Effector memory CD8-positive, alpha-beta T cell (primary cell): Measurements from ENCODE around the gene GRK5.
"Not testable (repeated sequence)": the region's sequence is repeated elsewhere in the genome, so short reads cannot be mapped to it uniquely, and the experiment has no call there.

Source experiments
- ATAC-seq: fragments of 150-1000 bp; cut with Tn5 transposase; replicated peaks from 2 replicates; pipeline ENCODE4 v1.10.0; 2021; ENCODE audit warnings: mild to moderate bottlenecking, moderate library complexity
- DNase-seq, 3 experiments: peaks; one replicate each; pipeline ENCODE4 v3.0.0; 2021
- H3K27ac Mint-ChIP-seq, 2 donors: one replicate each; pipeline ENCODE4 v1.8.0; 2022; ENCODE audit warnings: mild to moderate bottlenecking in 2 of 2, mixed read lengths in 2 of 2, moderate library complexity in 2 of 2
- H3K27me3 Mint-ChIP-seq, 2 donors: one replicate each; pipeline ENCODE4 v1.8.0; 2022; ENCODE audit warnings: mixed read lengths in 2 of 2
- H3K36me3 Mint-ChIP-seq: one replicate; pipeline ENCODE4 v1.8.0; 2022; ENCODE audit warnings: mild to moderate bottlenecking, moderate library complexity, mixed read lengths; ENCODE audit not compliant: insufficient read depth
- H3K4me1 Mint-ChIP-seq, 2 donors: one replicate each; pipeline ENCODE4 v1.8.0; 2022; ENCODE audit warnings: low read depth in 2 of 2, mixed read lengths in 2 of 2
- H3K4me3 Mint-ChIP-seq, 2 donors: one replicate each; pipeline ENCODE4 v1.8.0; 2022; ENCODE audit warnings: mild to moderate bottlenecking in 2 of 2, mixed read lengths in 2 of 2, moderate library complexity in 2 of 2
- H3K9me3 Mint-ChIP-seq, 2 donors: one replicate each; pipeline ENCODE4 v1.8.0; 2022; ENCODE audit warnings: mixed read lengths in 2 of 2

GRK5 gene

GRCh38 chr10:119180850-119181400 lies 26.4 kb upstream of the GRK5 start:
- H3K4me3 Mint-ChIP-seq, ATAC-seq, H3K27ac Mint-ChIP-seq, H3K27me3 Mint-ChIP-seq, DNase-seq, H3K9me3 Mint-ChIP-seq: not testable (repeated sequence)
- Mint-ChIP-seq H3K36me3 (peaks cover 20% of the 10 kb centered on the region), H3K4me1 (peaks cover 22 to 26% of the 10 kb centered on the region in 2 donors)

DNA sequence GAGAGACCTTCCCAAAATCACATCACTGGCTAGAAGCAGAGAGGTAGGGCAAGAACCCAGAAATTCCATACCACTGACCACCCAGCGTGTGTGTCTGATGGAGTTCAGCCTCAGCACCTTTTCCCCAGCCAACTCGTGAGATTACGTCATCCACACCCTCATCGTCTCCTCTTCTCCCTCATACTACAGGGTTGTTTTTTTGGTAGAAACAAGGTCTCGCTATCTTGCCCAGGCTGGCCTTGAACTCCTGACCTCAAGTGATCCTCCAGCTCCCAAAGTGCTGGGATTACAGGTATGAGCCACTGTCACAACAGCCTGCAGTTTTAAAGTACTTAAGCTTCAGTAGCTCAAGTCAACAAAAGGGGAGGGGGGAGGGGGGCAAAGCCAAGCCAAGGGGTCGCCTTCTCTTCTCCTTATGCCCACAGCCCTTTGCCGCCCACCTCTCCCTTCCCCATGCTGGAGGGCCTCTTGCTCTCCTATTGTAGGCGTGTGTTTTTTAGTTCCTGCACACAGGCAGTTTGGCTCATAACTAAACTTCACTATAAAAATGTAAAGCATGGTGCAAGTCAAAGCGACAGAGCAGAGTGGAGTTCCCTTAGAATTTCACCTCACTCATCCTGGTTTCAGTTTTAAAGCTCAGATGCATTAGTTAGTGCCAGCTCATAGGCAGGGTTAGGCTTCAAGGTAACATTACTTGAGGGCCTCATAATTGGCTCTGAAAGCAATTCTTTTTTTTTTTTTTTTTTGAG lies 23.5 kb upstream of the GRK5 start:
- H3K36me3 Mint-ChIP-seq: peaks cover 7% of the 10 kb centered on the region
- no peaks in the 10 kb centered on the region for H3K9me3 Mint-ChIP-seq
- DNase-seq (no peak), ATAC-seq (no peak)
- H3K4me1 Mint-ChIP-seq: peaks cover 7 to 13% of the 10 kb centered on the region in 2 donors
- no peak overlapping the region for H3K4me3 Mint-ChIP-seq
- no peaks in the 10 kb centered on the region for H3K27me3 Mint-ChIP-seq
- H3K27ac Mint-ChIP-seq: no peak overlapping the region

DNA sequence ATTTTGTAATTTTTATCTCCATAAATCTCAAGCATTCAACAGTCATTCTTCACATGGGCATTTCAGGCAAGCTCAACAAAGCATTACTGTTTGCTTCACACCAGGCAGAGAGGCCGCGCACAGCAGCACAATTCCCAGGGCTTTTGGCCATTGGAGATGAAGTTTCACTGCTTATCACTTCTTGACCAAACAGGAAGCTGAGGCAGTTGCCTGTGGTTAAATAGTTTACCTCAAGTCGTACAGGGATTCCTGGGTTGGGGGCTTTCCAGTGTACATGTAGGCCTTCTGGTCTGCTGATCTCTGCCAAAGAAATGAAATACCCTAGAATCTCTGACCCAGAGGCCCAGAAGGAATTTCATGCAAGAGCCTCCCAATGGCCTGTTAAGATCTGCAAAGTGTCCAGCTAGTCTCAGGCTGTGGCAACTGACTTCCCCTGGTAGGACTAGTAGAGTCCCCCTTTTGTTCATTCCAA lies 17.5 kb upstream of the GRK5 start:
- H3K36me3 Mint-ChIP-seq: no peaks in the 10 kb centered on the region
- no peak overlapping the region for H3K27ac Mint-ChIP-seq
- H3K4me3 Mint-ChIP-seq: no peak overlapping the region
- ATAC-seq (peak; percentile 45), DNase-seq (no peak)
- no peaks in the 10 kb centered on the region for H3K27me3 Mint-ChIP-seq
- H3K4me1 Mint-ChIP-seq: peaks cover 6 to 13% of the 10 kb centered on the region in 2 donors
- no peaks in the 10 kb centered on the region for H3K9me3 Mint-ChIP-seq

GRCh38 chr10:119190353-119190752 lies 17.0 kb upstream of the GRK5 start:
- Mint-ChIP-seq H3K27ac (no peak overlapping the region), H3K4me1 (peaks cover 6 to 13% of the 10 kb centered on the region in 2 donors), H3K4me3 (no peak overlapping the region)

DNA sequence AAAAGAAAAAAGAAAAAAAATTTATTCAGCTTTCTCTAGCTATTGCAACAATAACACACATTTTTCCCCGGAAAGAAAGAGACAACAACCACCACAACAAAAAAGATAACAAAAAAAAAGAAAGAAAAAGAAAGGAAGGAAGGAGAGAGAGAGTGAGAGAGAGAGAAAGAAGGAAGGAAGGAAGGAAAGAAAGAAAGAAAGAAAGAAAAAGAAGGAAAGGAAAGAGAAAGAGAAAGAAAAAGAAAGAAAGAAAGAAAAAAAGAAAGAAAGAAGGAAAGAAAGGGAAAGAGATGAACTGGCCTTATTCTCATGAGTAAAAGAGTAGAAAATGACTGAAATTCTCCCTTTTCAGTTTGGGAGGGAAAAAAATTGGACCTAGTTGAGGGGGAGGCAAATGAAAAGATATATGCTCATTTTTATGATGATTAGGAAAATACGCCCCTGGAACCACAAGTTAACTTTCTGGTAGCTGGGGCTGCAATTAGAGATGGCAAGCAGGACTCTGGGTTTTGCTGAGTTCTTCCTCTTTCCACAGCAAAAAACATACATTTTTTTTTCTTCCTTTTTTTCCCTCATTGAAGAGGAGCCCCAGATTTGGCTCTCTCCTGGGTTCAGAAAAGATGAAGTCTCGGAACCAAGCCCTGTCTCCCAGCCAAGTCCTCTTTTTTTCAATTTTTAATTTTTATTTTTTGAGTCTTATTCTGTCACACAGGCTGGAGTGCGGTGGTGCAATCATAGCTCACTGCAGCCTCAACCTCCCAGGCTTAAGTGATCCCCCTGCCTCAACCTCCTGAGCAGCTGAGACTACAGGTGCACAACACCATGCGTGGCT lies 16.2 kb upstream of the GRK5 start:
- ATAC-seq (no peak), DNase-seq (no peak)
- Mint-ChIP-seq H3K4me3 (no peak overlapping the region), H3K9me3 (no peaks in the 10 kb centered on the region), H3K27me3 (no peaks in the 10 kb centered on the region), H3K4me1 (peaks cover 6 to 13% of the 10 kb centered on the region in 2 donors), H3K27ac (peak overlapping the region in 1 of 2 donors; percentile 21), H3K36me3 (no peaks in the 10 kb centered on the region)

More at GRCh38 chr10:119190353-119190752, 17.0 kb upstream of the GRK5 start:
- no peaks in the 10 kb centered on the region for H3K9me3 Mint-ChIP-seq
- ATAC-seq: no peak
- H3K36me3 Mint-ChIP-seq: no peaks in the 10 kb centered on the region
- H3K27me3 Mint-ChIP-seq: no peaks in the 10 kb centered on the region
- no peak for DNase-seq

GRCh38 chr10:119191881-119192280 lies 15.5 kb upstream of the GRK5 start:
- Mint-ChIP-seq H3K27ac (peak overlapping the region; percentile 16 to 21), H3K4me1 (peaks cover 6 to 13% of the 10 kb centered on the region in 2 donors), H3K27me3 (no peaks in the 10 kb centered on the region), H3K4me3 (no peak overlapping the region), H3K36me3 (no peaks in the 10 kb centered on the region), H3K9me3 (no peaks in the 10 kb centered on the region)
- ATAC-seq: no peak
- no peak for DNase-seq

- Mint-ChIP-seq H3K27ac (peak overlapping the region in 1 of 2 donors; percentile 42), H3K4me3 (no peak overlapping the region), H3K9me3 (no peaks in the 10 kb centered on the region), H3K27me3 (peaks cover 0 to 13% of the 10 kb centered on the region in 2 donors), H3K4me1 (peaks cover 0 to 9% of the 10 kb centered on the region in 2 donors), H3K36me3 (no peaks in the 10 kb centered on the region)
- DNase-seq (no peak), ATAC-seq (peak; percentile 56)
Observed at GRCh38 chr10:119197921-119198320, 9.4 kb upstream of the GRK5 start.

DNA sequence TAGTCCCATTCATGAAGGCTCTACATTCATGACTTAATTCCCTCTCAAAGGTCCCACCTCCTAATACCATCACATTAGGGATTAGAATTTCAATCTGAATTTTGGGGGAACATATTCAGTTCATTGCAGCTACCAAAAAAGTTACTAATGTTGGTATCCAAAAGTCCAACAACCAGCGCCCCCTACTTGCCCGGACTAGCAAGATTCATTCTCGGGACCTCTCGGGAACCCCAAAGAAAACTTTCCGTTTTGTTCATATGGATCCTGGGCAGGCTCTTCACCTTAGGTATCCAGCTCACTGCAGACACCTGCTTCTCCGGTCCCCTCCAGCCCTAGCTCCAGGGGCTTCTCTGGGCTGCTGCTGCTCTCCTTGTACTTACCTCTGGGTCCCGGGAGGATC lies 8.9 kb upstream of the GRK5 start:
- H3K27ac Mint-ChIP-seq: peak overlapping the region; percentile 67 to 75
- no peaks in the 10 kb centered on the region for H3K36me3 Mint-ChIP-seq

GRCh38 chr10:119199231-119199992 lies 8.0 kb upstream of the GRK5 start:
- ATAC-seq: peak; percentile 69
- Mint-ChIP-seq H3K4me1 (peaks cover 0 to 9% of the 10 kb centered on the region in 2 donors), H3K27me3 (peaks cover 0 to 13% of the 10 kb centered on the region in 2 donors), H3K9me3 (no peaks in the 10 kb centered on the region), H3K27ac (no peak overlapping the region), H3K4me3 (no peak overlapping the region), H3K36me3 (no peaks in the 10 kb centered on the region)
- peak in 1 of 3 experiments; percentile 10 for DNase-seq

More for the DNA sequence above, 8.9 kb upstream of the GRK5 start:
- peaks cover 0 to 9% of the 10 kb centered on the region in 2 donors for H3K4me1 Mint-ChIP-seq
- DNase-seq (no peak), ATAC-seq (no peak)
- no peak overlapping the region for H3K4me3 Mint-ChIP-seq
- no peaks in the 10 kb centered on the region for H3K9me3 Mint-ChIP-seq
- peaks cover 0 to 13% of the 10 kb centered on the region in 2 donors for H3K27me3 Mint-ChIP-seq

- DNase-seq: no peak
- ATAC-seq: no peak
- Mint-ChIP-seq H3K9me3 (no peaks in the 10 kb centered on the region), H3K36me3 (peaks cover 3% of the 10 kb centered on the region), H3K4me3 (no peak overlapping the region), H3K27me3 (peaks cover 0 to 13% of the 10 kb centered on the region in 2 donors), H3K27ac (no peak overlapping the region), H3K4me1 (peaks cover 4 to 13% of the 10 kb centered on the region in 2 donors)
Observed at GRCh38 chr10:119201233-119201632, 6.1 kb upstream of the GRK5 start.

DNA sequence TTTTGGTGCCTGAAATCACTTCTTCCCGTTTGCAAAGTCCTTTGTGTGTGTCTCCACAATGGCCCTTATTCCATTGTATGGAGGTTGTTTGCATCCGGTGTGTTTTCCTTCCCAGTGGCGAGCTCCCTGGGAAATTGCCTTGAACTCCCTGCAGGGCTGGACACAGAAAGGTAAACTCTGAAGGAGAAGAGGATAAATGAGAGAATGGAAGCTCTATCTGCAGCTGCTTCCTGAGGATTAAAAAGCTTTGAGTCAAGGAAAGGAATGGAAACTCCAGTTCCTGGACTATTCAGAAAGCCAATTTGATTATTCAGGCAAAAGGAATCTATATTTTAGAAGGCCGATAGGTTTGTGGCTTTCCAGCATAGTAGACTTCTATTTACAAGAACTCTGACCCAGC lies 4.4 kb upstream of the GRK5 start:
- H3K4me3 Mint-ChIP-seq: no peak overlapping the region
- peaks cover 9 to 14% of the 10 kb centered on the region in 2 donors for H3K4me1 Mint-ChIP-seq
- ATAC-seq (no peak), DNase-seq (no peak)
- no peaks in the 10 kb centered on the region for H3K9me3 Mint-ChIP-seq
- H3K36me3 Mint-ChIP-seq: peaks cover 11% of the 10 kb centered on the region
- H3K27me3 Mint-ChIP-seq: peaks cover 0 to 13% of the 10 kb centered on the region in 2 donors
- H3K27ac Mint-ChIP-seq: no peak overlapping the region

GRCh38 chr10:119205894-119206602 lies 1.3 kb upstream of the GRK5 start:
- no peaks in the 10 kb centered on the region for H3K27me3 Mint-ChIP-seq
- peak; percentile 8 to 30 (median 12) for DNase-seq
- no peaks in the 10 kb centered on the region for H3K9me3 Mint-ChIP-seq
- peaks cover 21 to 24% of the 10 kb centered on the region in 2 donors for H3K4me1 Mint-ChIP-seq
- no peak for ATAC-seq
- H3K27ac Mint-ChIP-seq: peak overlapping the region; percentile 78 to 93
- H3K36me3 Mint-ChIP-seq: peaks cover 13% of the 10 kb centered on the region
- H3K4me3 Mint-ChIP-seq: peak overlapping the region; percentile 79 to 87
